Peyer's patch (tissue), 4 donors: Measurements from ENCODE around the gene OMA1. TPM values are rescaled to one million over a fixed set of nuclear protein-coding genes. Genes with fewer than 3 reads are reported as not detected.

Experiments
- DNase-seq, 3 donors: peaks; one replicate each; pipeline ENCODE4 v3.0.0-alpha.2; 2017 to 2019
- H3K27ac ChIP-seq, 4 donors: fragments of 200-600 bp; sonication (generic); one replicate each; pipeline ENCODE4 v1.5.1; 2016 to 2019
- H3K27me3 ChIP-seq, 2 donors: fragments of 200-600 bp; sonication (generic); one replicate each; pipeline ENCODE4 v1.5.1; 2019
- H3K36me3 ChIP-seq, 3 donors: fragments of 200-600 bp; sonication (generic); one replicate each; pipeline ENCODE4 v1.5.1; 2016 to 2019
- H3K4me1 ChIP-seq, 4 donors: fragments of 200-600 bp; sonication (generic); one replicate each; pipeline ENCODE4 v1.5.1; 2016 to 2019
- H3K4me3 ChIP-seq, 4 donors: fragments of 200-600 bp; sonication (generic); 1 replicate in 3 of 4; 2 replicates in 1 of 4; pipeline ENCODE4 v1.5.1; 2016 to 2019; ENCODE audit warnings: mild to moderate bottlenecking in 1 of 4
- H3K9me3 ChIP-seq, 4 donors: fragments of 200-600 bp; sonication (generic); one replicate each; pipeline ENCODE4 v1.5.1; 2016 to 2019; ENCODE audit warnings: mild to moderate bottlenecking in 1 of 4
- CTCF ChIP-seq, 6 experiments: fragments of 450-650 bp in 4 of 6; fragments of 200-600 bp in 2 of 6; sonication (generic) in 1 of 6; IDR thresholded peaks; one replicate each; pipeline ENCODE4 v1.5.1; 2017 to 2019; ENCODE audit warnings: antibody characterized with exemption in 6 of 6, mild to moderate bottlenecking in 3 of 6, moderate library complexity in 1 of 6
- POLR2A ChIP-seq, 2 donors: fragments of 450-650 bp; IDR thresholded peaks; one replicate each; pipeline ENCODE4 v1.5.1; 2017; ENCODE audit warnings: antibody characterized with exemption in 2 of 2, mild to moderate bottlenecking in 2 of 2, moderate library complexity in 2 of 2
- total RNA-seq, 4 donors: library from RNA; depleted of rRNA; stranded (reverse); fragments of >200 nt; gene quantifications; one replicate each; pipeline ENCODE4 v1.1.0, GENCODE V29; 2016

The OMA1 gene
- total RNA-seq, 4 donors from 2014 or later = 15.5 to 52.8 (median 17.6) TPM

- Histone ChIP-seq H3K27ac (no peak overlapping the region), H3K9me3 (no peaks in the 10 kb centered on the region), H3K4me1 (no peaks in the 10 kb centered on the region), H3K36me3 (no peaks in the 10 kb centered on the region), H3K4me3 (no peak overlapping the region), H3K27me3 (no peaks in the 10 kb centered on the region)
- no peak for DNase-seq
- TF ChIP-seq POLR2A (IDR thresholded peaks at IDR 0.05) (no peak), CTCF (IDR thresholded peaks at IDR 0.05) (no peak)
These were observed 109.8 kb downstream of the OMA1 start for GRCh38 chr1:58436615-58437297.

- TF ChIP-seq CTCF (IDR thresholded peaks at IDR 0.05) (no peak), POLR2A (IDR thresholded peaks at IDR 0.05) (no peak)
- Histone ChIP-seq H3K4me1 (no peaks in the 10 kb centered on the region), H3K36me3 (no peaks in the 10 kb centered on the region), H3K9me3 (no peaks in the 10 kb centered on the region), H3K27ac (no peak overlapping the region), H3K27me3 (no peaks in the 10 kb centered on the region), H3K4me3 (no peak overlapping the region)
- no peak for DNase-seq
These were observed 111.2 kb downstream of the OMA1 start for GRCh38 chr1:58435376-58435775.

GRCh38 chr1:58434607-58435006 is 111.9 kb downstream of the OMA1 start:
- Histone ChIP-seq H3K4me1 (no peaks in the 10 kb centered on the region), H3K36me3 (no peaks in the 10 kb centered on the region), H3K27me3 (no peaks in the 10 kb centered on the region), H3K4me3 (no peak overlapping the region), H3K9me3 (no peaks in the 10 kb centered on the region), H3K27ac (no peak overlapping the region)
- no peak for TF ChIP-seq POLR2A (IDR thresholded peaks at IDR 0.05)
- no peak for TF ChIP-seq CTCF (IDR thresholded peaks at IDR 0.05)
- no peak for DNase-seq

GRCh38 chr1:58434181-58434580 is 112.3 kb downstream of the OMA1 start:
- H3K27me3 ChIP-seq = no peaks in the 10 kb centered on the region
- H3K27ac ChIP-seq = no peak overlapping the region
- no peaks in the 10 kb centered on the region for H3K4me1 ChIP-seq
- H3K9me3 ChIP-seq = no peaks in the 10 kb centered on the region
- no peak for DNase-seq
- TF ChIP-seq POLR2A (IDR thresholded peaks at IDR 0.05) = no peak
- no peak for TF ChIP-seq CTCF (IDR thresholded peaks at IDR 0.05)
- H3K36me3 ChIP-seq = peaks cover 0 to 3% (median 0%) of the 10 kb centered on the region in 3 donors
- no peak overlapping the region for H3K4me3 ChIP-seq

GRCh38 chr1:58432851-58433668 is 113.5 kb downstream of the OMA1 start:
- Histone ChIP-seq H3K9me3 (no peaks in the 10 kb centered on the region), H3K27ac (no peak overlapping the region), H3K4me3 (no peak overlapping the region)

More at GRCh38 chr1:58432851-58433668, 113.5 kb downstream of the OMA1 start:
- no peaks in the 10 kb centered on the region for H3K4me1 ChIP-seq
- no peak for DNase-seq
- no peak for TF ChIP-seq POLR2A (IDR thresholded peaks at IDR 0.05)
- no peak for TF ChIP-seq CTCF (IDR thresholded peaks at IDR 0.05)
- H3K36me3 ChIP-seq = peaks cover 0 to 4% (median 0%) of the 10 kb centered on the region in 3 donors
- no peaks in the 10 kb centered on the region for H3K27me3 ChIP-seq
